ENCODE results near the gene CHRNA10.

- TF ChIP-seq CTCF (IDR thresholded peaks at IDR 0.05) (no peak), POLR2AphosphoS5 (IDR thresholded peaks at IDR 0.05) (no peak), POLR2A (IDR thresholded peaks at IDR 0.05) (no peak)
Measured at GRCh38 chr11:3659595-3660515, 11.3 kb downstream of the CHRNA10 start.
